Measurements from ENCODE around the gene TMEM170B. TPM values are rescaled to one million over a fixed set of nuclear protein-coding genes. Genes with fewer than 3 reads are reported as not detected.

Gene TMEM170B
- total RNA-seq, 1 experiment from 2014 or later: 1.0 TPM

- intact Hi-C loops (cut with micrococcal nuclease): no loop called here
- CTCF ChIA-PET: no interaction called here
Observed at GRCh38 chr6:11626356-11626755, 88.8 kb downstream of the TMEM170B start.

More at GRCh38 chr6:11626356-11626755, 88.8 kb downstream of the TMEM170B start:
- Histone ChIP-seq H3K4me1 (ENCODE audit: control insufficient read depth in 1 of 2, insufficient read depth in 2 of 2, low read length in 2 of 2) (no peaks in the 10 kb centered on the region), H3K4me2 (ENCODE audit: low read length) (no peak overlapping the region), H3K9me3 (ENCODE audit: control insufficient read depth in 1 of 2, insufficient read depth in 1 of 2, low read depth in 1 of 2, low read length in 2 of 2) (no peaks in the 10 kb centered on the region), H3K36me3 (ENCODE audit: control insufficient read depth in 1 of 2, insufficient read depth in 2 of 2, low read length in 2 of 2) (no peaks in the 10 kb centered on the region), H3K27ac (ENCODE audit: low read depth, low read length) (no peak overlapping the region), H3K4me3 (replicated peaks in 1 of 2; ENCODE audit: low read depth in 1 of 2, low read length in 2 of 2) (no peak overlapping the region), H3K79me2 (ENCODE audit: insufficient read depth, low read length) (no peaks in the 10 kb centered on the region), H2AFZ (ENCODE audit: low read depth, low read length, poor library complexity, severe bottlenecking) (no peak overlapping the region), H4K20me1 (ENCODE audit: insufficient read depth) (no peaks in the 10 kb centered on the region), H3K9ac (ENCODE audit: low read length) (no peak overlapping the region), H3K27me3 (ENCODE audit: insufficient read depth, low read length) (no peaks in the 10 kb centered on the region), H3K9me2 (ENCODE audit: insufficient read depth) (no peaks in the 10 kb centered on the region)
- ChIA-PET RAD21 (ENCODE audit: low non-redundant PET in 1 of 2, low total read pairs in 2 of 2, uncharacterized antibody in 2 of 2, unreplicated experiment in 2 of 2) (no interaction called here), POLR2A (no interaction called here)
- BruUV-seq (replicated peaks): no TSS peak
- DNase-seq (ENCODE audit: low read depth, low spot score): no peak
- TF ChIP-seq POLR2A (IDR thresholded peaks at IDR 0.05; ENCODE audit: borderline replicate concordance, extremely low read depth, insufficient read depth, insufficient read length) (no peak), CTCF (IDR thresholded peaks at IDR 0.05 in 2 of 3, conservative IDR thresholded peaks at IDR 0.05 in 1 of 3; ENCODE audit: borderline replicate concordance in 1 of 3, insufficient read depth in 1 of 3, low read depth in 2 of 3, low read length in 2 of 3) (no peak), POLR2AphosphoS5 (IDR thresholded peaks at IDR 0.05; ENCODE audit: low read depth, low read length) (no peak), ZNF274 (IDR thresholded peaks at IDR 0.05; ENCODE audit: low read depth, low read length) (no peak), SP1 (IDR thresholded peaks at IDR 0.05; ENCODE audit: low read depth) (no peak), REST (IDR thresholded peaks at IDR 0.05; ENCODE audit: low read depth) (no peak), MAX (IDR thresholded peaks at IDR 0.05) (no peak), EZH2 (IDR thresholded peaks at IDR 0.05) (no peak), EZH2phosphoT487 (IDR thresholded peaks at IDR 0.05; ENCODE audit: borderline replicate concordance) (no peak), CEBPB (IDR thresholded peaks at IDR 0.05; ENCODE audit: low read depth) (no peak), SIN3A (IDR thresholded peaks at IDR 0.05; ENCODE audit: low read depth) (no peak), YY1 (IDR thresholded peaks at IDR 0.05; ENCODE audit: extremely low read depth, insufficient replicate concordance, low read depth, low read length) (no peak), TCF7L2 (IDR thresholded peaks at IDR 0.05; ENCODE audit: borderline replicate concordance, extremely low read depth, insufficient read depth, insufficient read length) (no peak), SRF (IDR thresholded peaks at IDR 0.05; ENCODE audit: low read depth) (no peak), ATF3 (IDR thresholded peaks at IDR 0.05) (no peak), ZBTB33 (IDR thresholded peaks at IDR 0.05; ENCODE audit: extremely low read depth, insufficient replicate concordance, low read length) (no peak), FOSL1 (IDR thresholded peaks at IDR 0.05; ENCODE audit: low read depth) (no peak)
- ATAC-seq: no peak

All from HCT116 (cell line).